ENCODE data around the gene SUGT1.
"Not testable (repeated sequence)": the region's sequence is repeated elsewhere in the genome, so short reads cannot be mapped to it uniquely, and the experiment has no call there.

The SUGT1 gene

DNA sequence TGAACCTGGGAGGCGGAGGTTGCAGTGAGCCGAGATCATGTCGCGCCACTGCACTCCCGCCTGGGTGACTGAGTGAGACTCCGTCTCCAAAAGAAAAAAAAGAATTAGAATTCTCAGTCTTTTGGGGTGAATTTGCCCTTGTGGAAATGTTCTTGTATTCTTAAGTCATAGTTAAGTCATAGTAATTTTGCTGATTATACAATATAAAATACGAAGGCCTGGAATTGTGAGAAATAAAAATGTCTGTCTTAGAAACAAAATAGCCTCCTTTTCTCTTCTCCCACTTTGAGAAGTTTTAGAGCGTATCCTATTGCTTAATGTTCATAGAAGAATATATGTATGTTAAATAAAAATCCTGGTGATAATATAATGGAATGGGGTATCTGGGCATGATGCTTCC lies 18.1 kb downstream of the SUGT1 start:
- DNase-seq: no peak

- peak; percentile 4 for DNase-seq
Observed at GRCh38 chr13:52673465-52673864, 20.8 kb downstream of the SUGT1 start.

GRCh38 chr13:52677823-52678222 lies 25.2 kb downstream of the SUGT1 start:
- no peak for DNase-seq

DNA sequence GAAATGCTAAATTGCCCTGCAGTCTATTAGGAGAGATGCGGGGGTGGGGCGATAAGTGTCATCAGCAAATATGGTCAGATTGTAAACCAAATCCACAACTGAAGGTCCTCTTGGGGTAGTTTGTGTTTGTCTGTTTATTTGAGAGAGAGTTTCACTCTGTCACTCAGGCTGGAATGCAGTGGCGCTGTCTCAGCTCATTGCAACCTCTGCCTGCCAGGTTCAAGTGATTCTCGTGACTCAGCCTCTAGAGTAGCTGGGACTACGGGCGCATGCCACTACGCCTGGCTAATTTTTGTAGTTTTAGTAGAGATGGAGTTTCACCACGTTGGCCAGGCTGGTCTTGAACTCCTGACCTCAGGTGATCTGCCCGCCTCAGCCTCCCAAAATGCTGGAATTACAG lies 33.2 kb downstream of the SUGT1 start:
- peak; percentile 2 for DNase-seq

GRCh38 chr13:52686376-52686775 lies 33.7 kb downstream of the SUGT1 start:
- DNase-seq: no peak

GRCh38 chr13:52695856-52696255 lies 43.2 kb downstream of the SUGT1 start:
- no peak for DNase-seq

GRCh38 chr13:52696566-52696965 lies 43.9 kb downstream of the SUGT1 start:
- DNase-seq: no peak

DNA sequence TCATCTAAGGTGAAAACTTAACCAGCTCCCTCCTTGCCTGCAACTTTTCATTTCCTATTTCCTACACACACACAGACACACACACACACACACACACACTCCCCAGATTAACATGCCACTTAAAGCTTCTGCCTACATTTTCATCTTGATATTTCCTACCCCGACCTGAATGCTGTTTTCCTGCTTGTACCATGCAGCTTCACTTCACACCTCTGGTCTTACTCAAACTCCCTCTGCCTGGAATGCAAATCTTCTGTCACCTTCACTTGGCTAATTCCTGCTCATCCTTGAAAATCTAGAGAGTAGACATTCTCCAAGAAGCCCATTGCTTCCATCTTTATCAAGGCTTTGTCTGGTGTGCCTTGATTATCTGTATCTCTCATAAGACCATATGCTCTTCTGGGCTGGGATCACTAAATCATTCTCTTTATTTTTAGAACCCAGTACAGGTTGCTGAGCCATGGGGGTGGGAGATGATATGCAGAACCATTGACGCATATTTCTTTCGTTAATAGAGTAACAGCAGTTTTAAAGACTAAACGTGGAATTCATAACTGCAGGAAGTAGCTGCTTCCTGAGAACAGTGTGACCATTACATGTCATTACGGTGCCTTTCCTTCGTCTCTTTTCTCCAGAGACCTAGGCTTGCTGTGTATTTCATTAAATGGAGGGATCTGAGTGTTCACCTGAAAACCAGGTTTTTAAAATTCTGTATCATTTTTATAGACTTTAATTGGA lies 49.3 kb downstream of the SUGT1 start:
- DNase-seq: no peak

DNA sequence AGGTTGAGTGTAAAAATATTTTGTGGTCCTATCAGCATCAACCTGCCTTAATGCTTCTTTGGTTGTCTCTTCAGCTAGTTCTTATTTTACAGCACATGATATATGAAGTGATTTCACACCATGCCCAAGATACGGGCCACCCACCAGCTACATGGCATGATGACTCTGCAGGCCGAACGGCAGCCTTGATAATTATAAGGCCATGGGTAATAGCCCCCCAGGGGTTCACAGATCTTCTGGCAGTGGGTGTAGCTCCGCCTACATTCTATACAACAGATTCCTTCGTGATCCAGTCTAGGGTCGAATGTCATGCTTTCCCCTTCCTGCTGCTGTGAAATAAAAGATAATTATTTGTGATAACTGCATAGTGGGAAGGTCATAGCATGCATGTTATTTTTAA lies 50.8 kb downstream of the SUGT1 start:
- no peak for DNase-seq

GRCh38 chr13:52706081-52706480 lies 53.4 kb downstream of the SUGT1 start:
- DNase-seq: no peak

GRCh38 chr13:52707375-52707774 lies 54.7 kb downstream of the SUGT1 start:
- peak; percentile 53 for DNase-seq

- not testable (repeated sequence) for DNase-seq
Observed at GRCh38 chr13:52708266-52708665, 55.6 kb downstream of the SUGT1 start.

GRCh38 chr13:52711286-52711685 lies 58.6 kb downstream of the SUGT1 start:
- DNase-seq: no peak

DNA sequence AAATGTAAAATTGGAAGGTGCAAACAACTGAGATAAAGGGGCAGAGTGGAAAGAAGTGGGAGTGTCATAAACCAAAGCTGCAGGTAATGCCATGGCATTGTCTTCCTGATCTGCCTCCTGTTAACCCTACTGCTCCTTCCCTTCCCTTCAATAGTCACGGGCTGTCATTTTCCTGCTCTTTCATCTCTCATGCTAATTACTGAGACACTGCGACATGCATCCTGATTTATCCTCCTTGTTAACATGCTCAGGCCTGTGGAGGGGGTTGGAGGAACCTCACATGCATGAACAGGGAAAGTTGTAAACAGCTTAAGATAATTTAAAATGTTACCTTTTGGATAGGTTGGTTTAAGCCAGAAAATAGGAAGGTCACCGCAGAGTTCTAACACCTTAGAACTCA lies 59.7 kb downstream of the SUGT1 start:
- no peak for DNase-seq

DNA sequence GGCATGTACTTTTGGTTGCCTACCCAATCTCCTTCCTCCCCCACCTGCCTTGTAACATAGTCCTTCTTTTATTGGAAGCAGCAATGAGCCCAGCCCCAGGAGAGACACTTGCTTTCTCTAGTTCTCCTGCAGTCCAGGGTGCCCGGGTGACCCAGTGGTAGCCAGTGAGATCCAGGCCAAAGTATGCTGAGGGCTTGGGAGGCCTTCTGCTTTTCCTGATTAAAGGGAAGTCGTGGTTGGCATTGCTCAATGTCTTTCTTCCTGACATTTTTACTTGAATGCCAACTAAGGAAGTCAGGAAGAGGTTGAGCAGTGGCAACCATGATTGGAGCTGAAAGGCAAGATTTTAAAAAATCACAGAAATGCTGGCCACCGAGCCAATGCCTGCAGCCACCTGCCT lies 61.3 kb downstream of the SUGT1 start:
- no peak for DNase-seq

GRCh38 chr13:52720904-52721303 lies 68.3 kb downstream of the SUGT1 start:
- peak; percentile 70 for DNase-seq

DNA sequence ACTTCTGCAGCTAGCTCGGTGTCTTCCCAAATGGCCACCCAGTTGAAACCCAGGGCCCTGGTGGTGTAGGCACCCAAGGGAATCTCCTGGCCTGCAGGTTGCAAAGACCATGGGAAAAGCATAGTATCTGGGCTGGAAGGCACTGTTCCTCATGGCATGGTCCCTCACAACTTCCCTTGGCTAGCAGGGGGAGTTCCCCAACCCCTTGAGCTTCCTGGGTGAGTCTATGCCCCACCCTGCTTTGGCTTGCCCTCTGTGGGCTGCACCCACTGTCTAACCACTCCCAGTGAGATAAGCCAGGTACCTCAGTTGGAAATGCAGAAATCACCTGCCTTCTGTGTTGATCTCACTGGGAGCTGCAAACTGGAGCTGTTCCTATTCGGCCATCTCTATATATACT lies 68.7 kb downstream of the SUGT1 start:
- peak; percentile 7 for DNase-seq

DNA sequence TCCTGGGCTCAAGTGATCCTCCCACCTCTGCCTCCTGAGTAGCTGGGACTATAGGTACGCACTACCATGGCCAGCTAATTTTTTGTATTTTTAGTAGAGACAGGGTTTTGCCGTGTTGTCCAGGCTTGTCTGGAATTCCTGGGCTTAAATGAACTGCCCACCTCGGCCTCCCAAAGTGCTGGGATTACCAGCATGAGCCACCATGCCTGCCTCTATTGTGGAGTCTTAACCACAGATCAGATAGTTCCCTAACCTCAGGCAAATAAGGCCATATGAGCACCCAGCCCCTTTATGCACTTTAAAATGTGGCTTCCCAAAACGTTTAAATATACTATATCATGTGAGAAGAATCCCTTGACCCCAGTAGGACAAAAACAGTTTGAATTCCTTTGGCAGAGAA lies 70.5 kb downstream of the SUGT1 start:
- DNase-seq: no peak

- no peak for DNase-seq
Observed at GRCh38 chr13:52725302-52725701, 72.7 kb downstream of the SUGT1 start.

DNA sequence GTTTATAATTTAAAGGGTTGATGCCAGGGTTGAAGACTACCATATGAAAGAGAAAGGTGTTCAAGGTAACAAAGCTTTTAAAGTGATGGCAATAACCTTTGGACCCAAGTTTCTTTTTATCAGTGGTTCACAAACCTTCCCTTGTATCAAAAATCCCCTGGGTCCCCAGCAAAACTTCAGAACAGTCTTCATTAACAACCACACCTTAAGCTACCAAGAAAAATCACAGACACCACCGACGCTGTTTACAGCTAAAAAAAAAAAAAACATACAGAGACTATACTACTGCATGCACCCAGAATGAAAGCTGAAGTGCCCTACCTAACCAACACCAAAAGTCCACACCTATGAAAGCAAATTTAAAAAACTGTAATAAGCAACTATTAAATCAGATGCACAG lies 73.6 kb downstream of the SUGT1 start:
- no peak for DNase-seq

- DNase-seq: no peak
Observed at GRCh38 chr13:52734075-52734623, 81.5 kb downstream of the SUGT1 start.

GRCh38 chr13:52736891-52737290 lies 84.3 kb downstream of the SUGT1 start:
- DNase-seq: no peak

- DNase-seq: no peak
Observed at GRCh38 chr13:52737451-52737850, 84.8 kb downstream of the SUGT1 start.

DNA sequence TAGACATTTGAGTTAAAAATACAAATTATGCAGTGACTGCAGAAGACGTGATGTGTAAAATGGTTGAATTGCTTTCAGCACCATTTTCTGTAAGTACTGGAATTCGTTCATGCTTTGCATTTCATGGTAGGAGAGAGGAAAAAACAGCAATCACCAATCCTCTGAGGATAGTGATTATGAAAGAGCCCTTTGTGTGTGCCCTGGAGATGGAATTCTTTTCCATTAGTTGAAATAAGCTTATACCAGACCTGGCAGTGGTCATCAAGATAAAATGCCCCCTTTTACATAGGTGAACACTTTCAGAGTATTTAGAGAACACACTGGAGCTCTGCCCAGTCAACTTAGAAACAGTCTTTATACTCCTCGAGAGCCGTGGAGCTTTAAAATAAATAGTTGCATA lies 85.3 kb downstream of the SUGT1 start:
- no peak for DNase-seq
